HG02973 (cell line): ENCODE data around the gene RHOA.

Experiments used
- ATAC-seq: cut with Tn5 transposase; IDR thresholded peaks from one replicate; pipeline ENCODE4 v1.9.1; 2021; ENCODE audit warnings: moderate library complexity; ENCODE audit not compliant: unreplicated experiment

RHOA gene

GRCh38 chr3:49411968-49412631 is at the start of gene RHOA, which contains the start of gene TCTA:
Gene RHOA, minus strand, starts transcription at chr3:49411976. Its CDS starts 36,387 bp downstream, at chr3:49375589.
Gene TCTA, plus strand, starts transcription at chr3:49412423. Its CDS starts 4 bp downstream, at chr3:49412427.
- peak; percentile 64 for ATAC-seq

GRCh38 chr3:49460956-49461355 is 49.2 kb upstream of the RHOA start:
- no peak for ATAC-seq

DNA sequence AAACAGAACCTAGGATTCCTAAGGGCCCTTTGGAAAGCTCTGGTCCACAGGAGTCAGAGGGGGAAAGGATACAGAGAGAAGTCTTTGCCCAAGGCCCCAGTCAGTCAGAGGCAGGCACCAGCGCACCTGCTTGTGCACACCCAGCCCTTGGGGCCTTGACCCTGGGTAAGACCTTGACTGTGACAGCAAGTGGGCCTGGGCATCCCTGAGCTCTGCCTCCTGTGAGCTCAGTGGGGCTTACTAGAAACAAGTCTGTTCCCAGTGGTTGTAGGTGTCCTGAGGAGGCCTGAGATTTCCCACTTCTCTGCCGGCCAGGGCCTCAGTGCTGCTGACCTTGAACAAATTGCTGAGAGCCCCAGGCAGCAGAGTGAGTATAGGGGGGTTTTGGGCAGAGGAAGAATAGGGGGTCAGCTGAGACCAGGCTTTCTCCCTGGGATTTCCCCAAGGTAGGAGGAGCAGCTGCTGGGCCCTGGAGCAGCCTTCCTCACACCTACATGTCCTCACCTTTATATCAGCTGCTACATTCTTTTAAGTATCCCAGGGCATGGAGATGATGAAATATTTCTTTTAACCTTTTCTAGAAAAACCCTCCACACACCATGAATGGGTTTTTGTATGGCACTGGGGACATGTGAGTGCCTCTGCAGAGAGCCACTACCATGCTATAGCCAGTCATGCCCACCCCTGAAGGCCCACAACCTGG is 48.6 kb upstream of the RHOA start:
- ATAC-seq, result no peak

DNA sequence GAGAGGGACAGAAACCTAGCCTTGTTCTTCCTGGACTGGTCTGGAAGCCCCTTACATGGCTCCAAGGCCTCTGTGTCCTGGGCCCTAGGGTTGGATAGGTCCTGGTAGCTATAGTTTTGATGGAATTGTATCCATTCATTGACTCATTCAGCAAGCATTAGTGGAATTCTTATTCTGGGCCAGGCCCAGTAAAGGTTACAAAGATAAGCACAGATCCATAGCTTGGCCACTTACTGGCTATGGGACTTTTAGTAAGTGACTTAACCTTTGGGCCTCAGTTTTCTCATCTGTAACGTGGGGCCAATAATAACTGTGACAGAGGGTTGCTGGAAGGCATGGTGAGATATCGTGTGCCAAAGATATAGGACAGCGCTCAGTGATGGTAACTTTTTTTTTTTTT is 44.7 kb upstream of the RHOA start:
- no peak for ATAC-seq

- no peak for ATAC-seq
Measured at GRCh38 chr3:49454898-49455681, 43.3 kb upstream of the RHOA start.

DNA sequence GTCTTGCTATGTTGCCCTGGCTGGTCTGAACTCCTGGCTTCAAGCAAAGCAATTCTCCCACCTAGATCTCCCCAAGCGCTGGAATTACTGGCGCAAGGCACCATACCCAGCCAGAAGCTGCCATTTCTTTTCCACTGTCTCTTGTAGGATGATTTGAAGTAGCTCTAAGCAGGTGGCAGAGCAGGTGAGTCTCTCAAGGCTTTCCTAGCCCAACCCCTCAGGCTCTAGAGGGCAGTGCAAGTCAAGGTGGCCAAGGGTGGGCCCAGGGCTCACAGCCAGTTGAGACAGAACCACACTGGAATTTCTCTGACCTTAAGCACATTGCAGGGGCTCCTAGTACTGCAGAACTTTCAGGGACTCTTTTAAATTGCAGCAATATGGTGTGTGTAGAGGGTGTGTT is 42.7 kb upstream of the RHOA start:
- ATAC-seq, result no peak

DNA sequence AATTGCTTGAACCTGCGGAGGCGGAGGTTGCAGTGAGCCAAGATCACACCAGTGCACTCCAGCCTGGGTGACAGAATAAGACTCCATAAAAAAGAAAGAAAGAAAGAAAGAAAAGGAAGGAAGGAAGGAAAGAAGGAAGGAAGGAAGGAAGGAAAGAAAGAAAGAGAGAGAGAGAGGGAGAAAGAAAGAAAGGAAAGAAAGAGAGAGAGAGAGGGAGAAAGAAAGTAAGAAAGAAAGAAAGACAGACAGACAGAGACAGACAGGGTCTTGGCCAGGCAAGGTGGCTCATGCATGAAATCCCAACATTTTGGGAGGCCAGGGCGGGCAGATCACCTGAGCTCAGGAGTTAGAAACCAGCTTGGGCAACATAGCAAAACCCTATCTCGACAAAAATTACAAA is 41.8 kb upstream of the RHOA start:
- ATAC-seq, result no peak

GRCh38 chr3:49445391-49445790 is 33.6 kb upstream of the RHOA start:
- no peak for ATAC-seq

GRCh38 chr3:49434731-49435130 is 23.0 kb upstream of the RHOA start:
- ATAC-seq, result no peak

DNA sequence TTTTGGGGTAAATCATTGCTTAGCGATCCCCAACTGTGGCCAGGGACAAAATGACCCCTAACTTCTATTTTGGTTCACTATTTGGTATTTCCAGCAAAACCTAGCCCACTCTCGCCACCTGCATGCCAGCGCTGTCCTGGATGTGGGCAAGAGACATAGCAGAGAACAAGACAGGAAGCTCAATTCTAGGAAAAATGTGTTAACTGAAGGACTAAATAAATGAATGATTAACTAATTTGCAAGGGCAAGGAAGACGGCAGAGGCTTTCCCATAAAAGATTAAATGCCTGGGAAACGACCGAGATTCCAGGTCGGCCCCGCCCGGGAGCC is 16.9 kb upstream of the RHOA start:
- ATAC-seq, result no peak

- ATAC-seq, result no peak
Measured at GRCh38 chr3:49427586-49427985, 15.8 kb upstream of the RHOA start.

DNA sequence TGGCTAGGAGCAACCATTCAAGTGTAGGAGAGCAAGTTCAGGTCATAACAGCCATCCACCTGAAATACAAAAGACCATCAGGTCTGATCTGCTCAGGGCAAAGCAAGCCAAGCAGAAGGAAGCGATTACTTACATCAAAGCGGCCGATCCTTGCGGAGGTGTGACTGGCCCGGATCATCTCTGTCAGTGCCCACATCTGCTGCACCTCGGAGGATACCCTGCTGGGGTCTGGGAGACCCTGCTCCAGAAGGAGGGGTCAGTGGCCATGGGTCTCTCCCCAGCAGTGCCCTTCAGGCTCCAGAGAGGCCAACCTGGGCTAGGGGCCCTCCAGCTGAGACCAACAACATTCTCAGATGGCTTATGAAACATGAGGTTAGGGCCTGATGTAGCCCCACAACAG is 13.0 kb upstream of the RHOA start:
- ATAC-seq, result no peak

- no peak for ATAC-seq
Measured at GRCh38 chr3:49422379-49423248, 10.8 kb upstream of the RHOA start, which contains the start of gene AMT. Gene AMT, minus strand, starts transcription at chr3:49422473. Its CDS starts 23 bp downstream, at chr3:49422450.

GRCh38 chr3:49421890-49422378 is 10.2 kb upstream of the RHOA start:
- no peak for ATAC-seq

GRCh38 chr3:49417516-49418120 is 5.8 kb upstream of the RHOA start:
- no peak for ATAC-seq

- no peak for ATAC-seq
Measured at GRCh38 chr3:49416867-49417266, 5.1 kb upstream of the RHOA start.

GRCh38 chr3:49415931-49416601 is 4.3 kb upstream of the RHOA start:
- no peak for ATAC-seq

GRCh38 chr3:49414753-49415152 is 3.0 kb upstream of the RHOA start:
- ATAC-seq, result no peak

DNA sequence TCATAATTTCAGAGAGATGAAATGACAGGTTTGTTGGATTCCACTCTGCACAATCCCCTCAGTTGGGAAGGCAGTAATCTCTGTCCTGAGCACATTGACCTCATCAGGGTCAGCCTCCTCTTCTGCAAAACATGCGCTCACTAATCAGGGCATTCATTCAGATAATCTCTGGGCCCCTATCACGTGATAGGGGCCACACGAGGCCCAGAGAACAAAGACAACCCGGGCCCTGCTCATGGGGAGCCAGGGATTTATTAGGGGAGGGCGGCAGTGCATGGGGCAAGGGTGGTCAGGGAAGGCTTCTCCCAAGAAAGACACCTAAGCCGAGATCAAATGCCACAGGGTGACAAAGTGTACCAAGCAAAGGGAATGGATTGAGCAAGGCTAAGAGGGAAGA is 1.6 kb upstream of the RHOA start:
- ATAC-seq, result no peak
